Measurements from ENCODE around the gene STK10.

STK10 gene

GRCh38 chr5:172106511-172107356 lies 81.3 kb downstream of the STK10 start:
- DNase-seq (ENCODE audit: low spot score): peak; percentile 67

GRCh38 chr5:172105811-172106210 lies 82.2 kb downstream of the STK10 start:
- no peak for DNase-seq (ENCODE audit: low spot score)

GRCh38 chr5:172104801-172105701 lies 83.0 kb downstream of the STK10 start:
- peak; percentile 63 for DNase-seq (ENCODE audit: low spot score)

GRCh38 chr5:172104021-172104420 lies 84.0 kb downstream of the STK10 start:
- peak; percentile 33 for DNase-seq (ENCODE audit: low spot score)

DNA sequence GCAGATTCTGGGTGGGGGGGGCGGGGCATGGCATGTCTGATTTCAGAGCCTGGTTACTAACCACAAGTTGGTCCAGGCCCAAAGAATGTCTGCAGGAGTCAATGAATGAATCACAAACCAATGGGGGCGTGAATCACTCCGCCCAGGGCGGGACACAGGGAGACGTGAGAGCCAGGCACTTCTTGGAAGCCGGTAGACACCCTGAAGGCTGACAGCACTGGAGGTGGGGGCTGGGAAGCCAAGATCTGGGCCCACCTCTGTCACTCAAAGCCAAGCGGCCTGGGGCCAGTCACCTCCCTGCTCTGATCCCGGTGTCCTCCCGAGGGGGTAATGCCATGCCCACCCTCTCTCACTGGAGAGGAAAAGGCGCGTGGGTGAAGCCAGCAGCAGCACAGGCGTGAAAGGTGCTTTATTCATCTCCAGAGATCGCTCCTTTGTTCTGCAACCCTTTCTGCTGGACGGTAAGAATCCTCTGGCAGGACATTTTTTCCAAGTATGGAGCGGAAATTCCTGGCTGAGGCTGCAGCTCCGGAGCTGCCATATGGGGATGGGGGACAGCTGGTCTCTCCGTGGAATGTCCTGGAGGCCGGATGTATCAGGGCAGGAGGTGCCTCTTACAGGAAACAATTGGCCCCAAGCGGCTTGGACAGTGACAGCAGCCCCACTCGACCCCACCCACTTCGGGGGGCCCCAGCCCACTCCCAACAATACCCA lies 85.0 kb downstream of the STK10 start:
- peak; percentile 95 for DNase-seq (ENCODE audit: low spot score)

- no peak for DNase-seq (ENCODE audit: low spot score)
These were observed 85.7 kb downstream of the STK10 start for GRCh38 chr5:172102218-172102870.

GRCh38 chr5:172101547-172102217 lies 86.3 kb downstream of the STK10 start:
- no peak for DNase-seq (ENCODE audit: low spot score)

DNA sequence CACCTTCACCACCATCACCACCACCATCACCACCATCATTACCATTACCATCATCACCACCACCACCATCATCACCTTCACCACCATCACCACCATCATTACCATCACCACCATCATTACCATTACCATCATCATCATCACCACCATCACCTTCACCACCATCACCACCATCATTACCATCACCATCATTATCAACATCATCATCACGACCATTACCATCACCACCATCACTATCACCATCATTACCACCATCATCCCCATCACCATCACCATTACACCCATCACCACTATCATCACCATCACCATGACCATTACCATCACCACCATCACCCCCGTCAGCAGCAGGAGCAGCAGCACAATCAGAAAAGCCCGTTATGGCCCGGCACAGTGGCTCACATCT lies 89.1 kb downstream of the STK10 start:
- DNase-seq (ENCODE audit: low spot score): no peak

DNA sequence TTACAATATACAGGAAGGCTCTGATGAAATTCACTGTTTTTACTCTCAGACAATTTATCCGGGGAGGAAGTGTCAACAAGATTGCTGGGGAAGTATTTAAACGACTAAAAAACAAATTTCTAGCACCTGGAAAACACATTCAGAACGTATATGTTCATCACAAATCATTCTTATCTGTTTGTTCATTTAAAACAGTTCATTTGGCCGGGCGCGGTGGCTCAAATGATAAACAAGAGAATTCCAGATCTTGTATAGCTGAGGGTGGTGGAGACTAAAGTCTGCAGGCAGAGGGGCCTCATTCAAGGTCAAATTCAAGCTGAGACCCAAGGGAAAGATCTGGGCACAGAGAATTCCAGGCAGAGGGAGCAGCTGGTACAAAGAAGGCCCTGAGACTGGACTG lies 90.0 kb downstream of the STK10 start:
- no peak for DNase-seq (ENCODE audit: low spot score)

- peak; percentile 46 for DNase-seq (ENCODE audit: low spot score)
These were observed 90.7 kb downstream of the STK10 start for GRCh38 chr5:172097356-172097755.

DNA sequence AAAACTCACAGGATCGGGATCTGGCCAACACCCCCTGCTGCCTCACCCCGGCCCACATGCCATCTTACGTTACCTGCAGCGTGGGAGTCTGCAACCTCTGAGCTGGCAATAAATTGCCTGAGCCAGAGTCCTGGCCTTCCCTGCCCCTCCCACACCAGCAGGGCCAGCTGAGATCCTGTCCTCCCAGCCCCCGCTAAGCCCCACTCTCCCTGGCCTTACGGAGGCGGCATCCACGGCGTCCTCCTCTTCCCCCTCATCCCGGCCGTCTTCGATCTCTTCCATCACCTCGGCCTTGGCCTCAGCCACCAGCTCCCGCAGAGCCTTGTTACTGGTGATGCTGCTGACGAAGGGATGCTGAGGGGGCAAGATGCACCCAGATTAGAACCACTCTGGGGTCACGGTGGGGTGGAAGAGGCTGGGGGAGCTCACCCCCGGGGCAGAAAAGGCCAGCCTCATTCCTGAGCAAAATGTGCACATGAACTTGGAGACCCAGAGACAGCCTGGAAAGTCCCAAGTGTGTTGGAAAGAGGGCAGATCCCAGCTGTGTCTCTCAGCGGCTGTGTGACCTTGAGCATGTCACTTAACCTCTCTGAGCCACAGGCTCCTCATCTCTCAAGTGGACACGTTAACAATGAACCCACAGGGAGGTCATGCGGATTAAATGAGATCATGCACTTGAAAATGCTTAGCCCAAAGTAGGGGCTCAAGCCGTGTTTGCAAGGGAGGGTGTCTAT lies 91.7 kb downstream of the STK10 start:
- DNase-seq (ENCODE audit: low spot score): peak; percentile 35

- no peak for DNase-seq (ENCODE audit: low spot score)
These were observed 92.4 kb downstream of the STK10 start for GRCh38 chr5:172095368-172096206.

DNA sequence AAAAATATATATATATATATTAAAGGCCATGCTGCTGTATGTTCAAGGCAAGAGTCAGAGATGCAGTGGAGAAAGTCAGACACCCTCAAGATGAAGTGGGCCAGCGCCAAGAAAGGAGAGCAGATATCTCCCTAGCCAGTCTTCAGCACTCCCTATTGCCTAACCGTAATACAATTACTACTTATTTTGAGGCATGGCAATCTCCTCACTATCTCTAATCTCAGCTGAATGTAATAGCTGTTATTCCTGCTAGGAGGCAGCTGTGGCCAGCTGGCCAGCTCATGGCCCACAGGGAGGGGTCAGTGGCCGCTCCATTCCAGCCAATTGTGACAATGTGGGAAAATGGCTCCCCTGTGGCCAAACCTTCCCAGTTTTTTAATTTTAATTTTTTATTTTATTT lies 94.1 kb downstream of the STK10 start:
- no peak for DNase-seq (ENCODE audit: low spot score)

DNA sequence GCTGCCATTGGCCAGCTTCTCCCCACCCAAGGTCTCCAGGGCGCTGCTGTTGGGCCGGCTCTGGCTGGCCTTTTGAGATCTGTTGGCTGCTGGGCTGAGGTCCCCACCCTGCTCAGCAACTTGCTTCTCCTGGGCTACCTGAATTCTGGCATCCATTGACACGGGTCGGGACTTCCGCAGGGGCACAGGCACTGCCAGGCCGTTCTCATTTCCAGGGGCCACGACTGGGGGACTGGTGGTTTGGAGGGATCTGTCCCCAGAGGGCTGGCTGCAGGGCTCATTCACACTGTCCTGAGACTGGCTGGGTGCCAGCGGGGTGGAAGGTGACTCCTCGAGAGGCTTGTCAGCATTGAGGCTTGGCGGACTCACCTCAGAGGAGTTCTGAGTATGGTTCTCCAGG lies 94.5 kb downstream of the STK10 start:
- DNase-seq (ENCODE audit: low spot score): no peak

DNA sequence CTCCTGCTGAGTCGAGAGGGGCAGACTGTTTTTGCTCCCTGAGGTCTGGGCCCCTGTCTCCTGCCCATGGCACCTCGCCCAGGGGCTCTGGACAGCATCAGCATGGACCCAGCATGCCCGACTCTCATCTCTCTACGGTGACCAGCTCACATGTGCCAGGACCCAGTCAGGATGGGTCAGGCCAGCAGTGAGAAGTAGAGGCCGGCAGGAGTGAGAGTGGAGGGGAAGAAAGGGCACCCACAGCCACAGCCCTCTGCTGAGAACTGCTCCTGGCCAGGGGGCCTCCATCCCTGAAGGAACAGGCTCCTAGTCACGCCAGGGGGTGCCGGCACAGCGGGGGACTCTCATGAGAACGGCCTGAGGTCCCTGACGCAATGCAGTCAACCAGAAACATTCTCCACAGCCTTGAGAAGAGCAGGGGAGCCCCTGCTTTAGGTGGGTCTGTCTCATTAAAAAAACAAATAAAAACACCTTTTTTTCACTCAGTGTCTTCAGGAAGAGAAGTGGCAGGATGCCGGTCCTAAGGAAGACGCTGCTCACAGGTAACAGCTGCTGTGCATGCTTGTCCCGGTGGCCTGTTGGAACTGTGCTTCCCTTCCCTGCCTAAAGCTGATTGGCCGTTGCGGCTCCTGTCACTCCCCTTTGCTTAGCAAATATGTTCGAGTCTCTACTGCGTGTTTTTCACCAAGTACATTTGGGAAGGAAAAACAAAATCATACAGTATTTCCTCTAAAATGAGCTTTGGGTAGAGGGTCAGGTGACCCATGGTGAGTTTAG lies 95.9 kb downstream of the STK10 start:
- DNase-seq (ENCODE audit: low spot score): peak; percentile 71

DNA sequence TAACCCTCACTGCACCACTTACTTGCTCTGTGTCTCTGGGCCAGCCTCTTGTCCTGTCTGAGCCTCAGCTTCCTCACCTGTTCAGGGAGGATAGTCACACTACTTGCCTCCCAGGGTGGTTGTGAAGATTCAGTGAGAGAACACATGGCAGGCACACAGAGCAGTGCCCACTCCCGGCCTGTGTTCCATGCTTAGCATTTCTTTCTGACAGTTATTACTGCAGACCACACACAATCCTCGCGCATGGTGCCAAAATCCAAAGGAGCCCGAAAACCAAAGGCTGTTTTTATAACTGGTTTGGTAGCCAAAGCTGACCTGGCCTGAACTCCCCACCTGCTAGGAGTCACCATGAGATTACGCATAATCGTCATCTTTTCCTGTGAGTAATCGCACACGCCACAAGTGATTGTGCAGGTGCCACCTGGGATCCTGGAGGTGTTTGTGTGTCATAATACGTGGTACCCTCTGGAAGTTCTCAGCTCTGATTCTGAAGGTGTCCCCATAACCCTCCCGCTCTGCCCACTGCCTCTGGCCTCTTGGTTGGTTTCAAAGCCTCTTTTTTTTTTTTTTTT lies 97.0 kb downstream of the STK10 start:
- DNase-seq (ENCODE audit: low spot score): peak; percentile 30

GRCh38 chr5:172089298-172090117 lies 98.5 kb downstream of the STK10 start:
- no peak for DNase-seq (ENCODE audit: low spot score)

DNA sequence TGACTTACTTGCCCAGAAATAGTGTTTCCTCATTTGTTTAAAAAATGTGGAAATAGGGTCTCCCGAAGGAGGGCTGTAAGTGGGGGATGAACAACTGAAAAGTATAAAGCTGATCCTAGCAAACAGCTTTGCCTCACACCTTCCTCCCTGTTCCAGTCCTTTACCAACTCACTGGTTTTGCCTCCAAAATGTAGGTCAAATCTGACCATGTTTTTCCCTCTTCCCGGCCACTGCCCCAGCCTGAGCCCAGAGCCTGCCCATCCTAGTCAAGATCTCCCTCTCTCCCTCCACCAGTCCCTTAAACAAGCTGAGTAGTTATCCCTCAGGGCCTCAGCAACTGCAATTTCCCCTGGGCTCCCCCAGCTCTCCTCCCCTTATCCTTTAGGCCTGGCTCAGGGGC lies 99.2 kb downstream of the STK10 start:
- DNase-seq (ENCODE audit: low spot score): peak; percentile 56

Data from cerebellar cortex (tissue), 1 donor.